ENCODE data around the gene PSMB11.

Gene PSMB11

GRCh38 chr14:23044840-23045239 is 2.8 kb downstream of the PSMB11 start:
- DNase-seq = no peak

- DNase-seq = no peak
These were observed 3.7 kb downstream of the PSMB11 start for GRCh38 chr14:23045419-23046357.

GRCh38 chr14:23047034-23047634 is 5.1 kb downstream of the PSMB11 start:
- no peak for DNase-seq

DNA sequence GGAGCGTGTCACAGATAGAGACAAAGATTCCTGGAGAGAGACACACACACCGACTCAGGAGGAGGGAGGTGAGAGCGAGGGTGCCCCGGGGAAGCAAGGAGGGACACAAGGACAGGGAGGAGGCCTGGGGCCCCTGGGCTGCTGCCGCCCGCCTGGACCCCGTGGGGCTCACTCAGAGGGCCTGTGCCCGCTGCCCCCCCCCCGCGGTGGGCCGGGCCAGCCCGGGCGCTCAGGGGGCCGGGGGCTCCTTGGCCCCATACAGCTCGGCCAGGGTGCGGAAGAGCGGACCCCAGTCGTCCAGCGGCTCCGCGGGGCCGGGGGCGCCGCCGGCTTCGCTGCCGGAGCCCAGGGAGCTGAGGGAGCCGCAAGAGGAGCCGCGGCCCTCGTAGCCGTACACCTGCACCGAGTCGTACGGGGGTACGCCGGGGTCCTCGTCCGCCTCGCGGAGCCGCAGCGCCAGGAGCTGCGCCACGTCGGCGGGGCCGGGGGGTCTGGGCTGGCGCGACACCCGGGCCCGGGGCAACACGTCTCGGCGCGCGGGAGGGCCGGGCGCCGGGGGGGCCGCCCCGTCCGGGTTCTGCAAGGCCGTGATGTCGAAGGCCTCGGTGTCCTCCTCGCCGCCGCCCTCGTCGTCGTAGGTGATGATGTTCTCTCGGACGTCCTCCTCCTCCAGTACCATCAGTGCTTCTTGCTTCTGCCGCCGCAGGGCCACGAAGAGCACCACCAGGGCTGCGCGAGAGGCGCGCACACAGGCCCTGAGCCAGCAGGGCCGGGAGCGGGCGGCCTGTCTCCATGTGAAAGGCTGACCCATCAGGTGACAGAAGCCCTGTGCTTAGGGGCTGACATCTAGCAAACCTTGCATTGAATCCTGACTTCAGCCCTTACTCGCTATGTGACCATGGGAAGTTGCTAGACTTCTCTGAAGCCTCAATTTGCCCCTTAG is 6.0 kb downstream of the PSMB11 start:
- no peak for DNase-seq

GRCh38 chr14:23049011-23049410 is 7.0 kb downstream of the PSMB11 start:
- no peak for DNase-seq

GRCh38 chr14:23051141-23052057 is 9.4 kb downstream of the PSMB11 start:
- DNase-seq = no peak

GRCh38 chr14:23052182-23052623 is 10.2 kb downstream of the PSMB11 start:
- no peak for DNase-seq

DNA sequence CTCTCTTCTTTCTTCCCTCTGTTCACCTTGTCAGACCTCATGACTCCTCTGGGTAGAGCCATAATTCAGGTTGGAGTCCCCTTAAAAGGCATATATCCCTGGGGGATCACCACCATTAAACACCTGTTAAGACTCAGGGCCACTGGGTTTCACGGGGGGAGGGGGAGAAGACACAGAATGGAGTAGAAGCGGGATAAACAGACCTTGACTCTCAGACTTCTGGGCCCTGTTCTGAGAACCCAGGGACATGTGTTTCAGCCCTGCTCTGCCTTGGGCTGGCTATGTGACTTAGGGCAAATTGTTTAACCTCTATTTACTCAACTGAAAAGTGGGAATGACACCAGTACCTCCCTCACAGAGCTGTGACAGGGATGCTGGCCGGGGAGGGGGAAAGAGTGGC is 10.7 kb downstream of the PSMB11 start:
- DNase-seq = no peak

- DNase-seq = no peak
These were observed 11.4 kb downstream of the PSMB11 start for GRCh38 chr14:23053426-23053825.

GRCh38 chr14:23054000-23054811 is 12.2 kb downstream of the PSMB11 start:
- no peak for DNase-seq

- no peak for DNase-seq
These were observed 13.1 kb downstream of the PSMB11 start for GRCh38 chr14:23055147-23055550.

DNA sequence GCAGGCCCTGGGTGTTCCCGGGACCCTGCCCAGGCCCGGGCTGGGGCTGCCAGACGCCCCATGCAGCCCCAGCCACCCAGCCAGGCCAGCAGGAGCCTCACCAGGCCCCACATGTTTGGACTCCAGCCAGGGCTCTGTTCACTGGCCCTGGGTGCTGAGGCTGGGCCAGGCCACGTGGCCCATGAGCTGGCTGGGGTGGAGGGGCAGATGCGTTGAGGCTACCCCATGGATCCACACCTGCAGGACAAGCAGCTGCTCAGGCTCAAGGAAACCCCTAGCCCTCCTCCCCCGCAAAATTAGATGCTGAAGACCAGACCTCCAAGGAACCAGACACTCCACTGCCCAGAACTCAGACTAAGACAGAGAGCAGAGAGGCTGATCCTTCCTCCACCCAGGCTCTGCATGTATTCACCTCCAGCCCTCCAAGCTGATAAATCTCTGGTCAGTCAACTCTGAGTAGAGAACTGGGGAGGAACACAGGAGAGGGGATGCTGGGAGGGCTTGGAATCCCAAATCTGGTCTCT is 13.7 kb downstream of the PSMB11 start:
- no peak for DNase-seq

GRCh38 chr14:23056145-23056955 is 14.3 kb downstream of the PSMB11 start:
- no peak for DNase-seq

- no peak for DNase-seq
These were observed 15.1 kb downstream of the PSMB11 start, which contains the start of gene CDH24 for GRCh38 chr14:23056956-23057756. TSS of gene CDH24 (minus strand) at chr14:23057520. CDS start at chr14:23055733, 1,787 bp downstream.

GRCh38 chr14:23057757-23058653 is 16.0 kb downstream of the PSMB11 start:
- no peak for DNase-seq

- DNase-seq = no peak
These were observed 16.9 kb downstream of the PSMB11 start for GRCh38 chr14:23058654-23059504.
